NOMO-1 treated with DMSO at 0.1 percent for 48 hours (cell line): ENCODE measurements around the gene EBF3.

Experiments used
- DNase-seq: peaks from one replicate; lab custom pipeline; 2025; ENCODE audit not compliant: unreplicated experiment; lab: John Stamatoyannopoulos, UW

Gene EBF3

DNA sequence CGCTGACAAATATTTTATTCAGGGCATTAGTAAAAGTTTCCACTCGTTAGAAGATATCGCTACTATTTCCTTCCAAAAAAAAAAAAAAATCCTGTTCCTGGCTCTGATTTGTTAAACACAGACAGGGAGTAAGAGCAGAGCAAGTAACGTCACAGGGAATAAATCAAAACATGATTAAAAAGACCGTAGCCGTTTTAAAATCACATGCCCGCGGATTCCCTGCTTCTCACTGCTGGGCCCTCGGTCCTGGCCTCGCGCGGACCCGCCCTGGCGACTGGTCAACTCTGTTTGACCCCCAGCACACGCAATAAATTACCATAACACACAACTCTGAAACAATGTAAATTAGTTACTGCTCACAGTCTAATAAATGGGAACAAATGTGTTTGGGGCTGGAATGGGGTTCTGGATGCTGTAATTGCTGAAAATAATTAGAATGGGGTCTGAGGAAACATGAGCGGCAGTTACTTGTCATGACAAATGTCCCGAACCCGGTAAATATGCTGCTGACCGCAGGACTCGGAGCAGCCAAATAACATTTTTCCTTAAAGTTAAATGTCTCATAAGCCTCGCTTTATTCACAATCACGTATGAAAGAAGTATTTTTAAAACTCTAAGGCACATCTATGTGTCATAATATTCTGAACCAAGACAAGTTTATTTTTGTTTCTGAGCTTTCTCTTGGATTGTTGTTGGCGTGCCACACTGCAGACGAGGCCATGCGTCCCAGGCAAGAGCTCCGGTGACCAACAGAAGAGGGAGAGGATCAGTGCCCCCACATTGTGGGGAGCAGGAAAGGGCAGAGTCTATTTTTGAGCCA lies 17.9 kb downstream of the EBF3 start:
- no peak for DNase-seq

DNA sequence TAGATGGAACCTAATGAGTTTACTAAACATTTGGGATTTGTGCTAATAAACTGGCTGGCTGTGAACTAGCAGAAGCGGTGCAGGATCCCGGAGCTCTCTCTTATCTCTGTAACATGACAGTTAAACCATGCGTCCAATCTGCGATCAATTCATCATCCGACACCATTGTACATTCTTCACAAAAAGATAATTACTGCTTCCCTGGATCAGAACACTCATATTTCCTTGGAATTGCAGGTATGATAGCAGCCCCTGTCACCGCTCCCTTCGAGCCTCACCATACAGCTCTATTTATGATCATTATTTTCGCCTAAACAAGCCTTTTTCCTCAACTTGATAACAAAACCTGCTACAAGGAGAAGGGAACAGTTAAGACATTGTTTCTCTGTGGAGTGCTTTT lies 18.5 kb downstream of the EBF3 start:
- no peak for DNase-seq

- no peak for DNase-seq
These were observed 19.0 kb downstream of the EBF3 start for GRCh38 chr10:129945064-129945463.

DNA sequence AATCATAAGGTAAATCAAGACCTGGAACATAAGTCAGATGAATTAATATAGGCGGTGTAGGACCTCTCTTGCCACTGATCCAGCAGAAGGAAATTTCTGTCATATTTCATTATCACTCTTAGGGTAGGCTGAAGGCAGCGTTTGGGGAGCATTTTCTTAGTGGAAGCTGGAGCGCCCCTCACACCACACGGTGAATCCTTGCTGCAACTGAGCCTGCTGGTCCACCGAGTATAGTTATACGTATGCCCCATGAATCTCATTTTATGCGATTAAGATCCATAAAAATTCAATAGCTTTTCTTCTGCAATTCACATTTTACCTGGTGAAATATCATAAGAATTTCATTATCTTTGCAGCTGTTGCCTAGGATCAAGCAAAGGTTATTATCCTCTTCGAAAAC lies 19.6 kb downstream of the EBF3 start:
- no peak for DNase-seq

DNA sequence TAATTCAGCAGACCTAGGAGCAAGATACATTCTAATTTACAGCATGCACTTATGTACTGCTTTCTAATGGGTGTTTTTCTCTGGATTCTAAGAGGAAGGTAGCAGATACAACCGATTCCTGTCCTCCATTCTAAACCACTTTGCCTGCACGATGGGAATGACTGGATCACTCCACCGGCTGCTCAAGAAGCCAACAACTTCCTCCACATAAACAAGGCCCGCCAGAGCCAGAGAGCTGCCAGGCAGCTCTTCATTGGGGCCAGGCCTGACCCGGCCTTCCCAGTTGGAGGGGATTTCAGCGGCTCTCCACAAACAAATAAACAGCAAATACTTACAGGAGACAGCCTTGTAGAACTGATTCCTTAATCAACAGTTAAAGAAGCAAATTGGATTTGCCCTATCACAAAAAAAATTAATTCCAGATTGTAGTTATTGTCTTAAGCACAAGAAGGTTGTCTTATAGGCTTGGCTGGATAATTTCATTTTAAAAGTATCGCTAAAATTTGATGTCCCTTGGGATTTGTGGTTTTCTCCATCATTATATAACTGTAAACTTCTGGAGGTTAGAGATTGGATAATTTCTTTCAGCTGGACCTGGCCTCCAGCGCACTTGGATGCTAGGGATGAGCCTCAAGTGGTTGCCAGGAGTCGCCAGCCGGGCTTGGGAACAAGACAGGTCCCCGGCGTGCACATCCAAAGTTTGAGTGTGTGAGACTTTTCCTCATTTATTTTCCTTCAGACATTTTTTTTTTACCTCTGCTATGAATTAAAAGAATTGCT lies 20.9 kb downstream of the EBF3 start:
- no peak for DNase-seq

GRCh38 chr10:129942391-129942790 lies 21.7 kb downstream of the EBF3 start:
- no peak for DNase-seq

- no peak for DNase-seq
These were observed 22.1 kb downstream of the EBF3 start for GRCh38 chr10:129942019-129942277.

DNA sequence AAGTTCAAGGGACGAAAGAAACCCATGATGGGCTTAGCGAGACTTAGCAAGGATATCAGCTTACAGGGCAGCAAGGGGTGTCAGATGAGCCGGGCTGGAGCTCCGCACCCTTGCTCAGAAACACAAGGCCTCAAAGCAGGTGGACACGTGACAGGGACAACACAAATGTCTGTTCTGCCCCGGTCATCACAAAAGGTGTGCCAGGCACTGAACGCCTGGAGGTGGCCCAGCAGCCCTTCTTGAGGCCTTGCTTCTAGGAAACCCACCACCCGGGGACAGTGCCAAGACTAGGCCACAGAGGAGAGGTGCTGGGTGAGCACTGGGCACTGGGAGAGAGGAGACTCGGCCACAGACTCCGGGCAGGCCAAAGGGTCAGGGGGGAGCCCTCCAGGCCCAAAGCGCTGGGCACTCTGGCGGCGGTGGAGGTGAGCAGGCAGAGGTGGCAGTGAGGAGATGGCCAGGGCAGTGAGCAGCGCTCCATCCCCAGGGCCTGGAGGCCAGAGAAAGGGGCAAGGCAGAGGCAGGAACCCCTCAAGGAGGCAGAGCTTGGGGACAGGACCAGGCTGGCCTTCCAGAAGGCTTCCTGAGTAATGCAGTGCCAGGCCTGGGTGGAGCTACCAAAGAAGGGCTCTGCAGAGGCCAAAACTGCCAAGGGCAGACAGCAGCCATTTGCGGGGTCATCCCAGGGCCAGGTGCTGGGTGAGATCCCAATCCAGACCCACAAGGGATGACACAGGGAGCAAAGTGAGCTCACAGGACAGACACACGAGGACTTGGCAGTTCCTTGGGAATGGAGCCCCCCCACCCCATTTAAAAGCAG lies 22.7 kb downstream of the EBF3 start:
- DNase-seq: no peak

DNA sequence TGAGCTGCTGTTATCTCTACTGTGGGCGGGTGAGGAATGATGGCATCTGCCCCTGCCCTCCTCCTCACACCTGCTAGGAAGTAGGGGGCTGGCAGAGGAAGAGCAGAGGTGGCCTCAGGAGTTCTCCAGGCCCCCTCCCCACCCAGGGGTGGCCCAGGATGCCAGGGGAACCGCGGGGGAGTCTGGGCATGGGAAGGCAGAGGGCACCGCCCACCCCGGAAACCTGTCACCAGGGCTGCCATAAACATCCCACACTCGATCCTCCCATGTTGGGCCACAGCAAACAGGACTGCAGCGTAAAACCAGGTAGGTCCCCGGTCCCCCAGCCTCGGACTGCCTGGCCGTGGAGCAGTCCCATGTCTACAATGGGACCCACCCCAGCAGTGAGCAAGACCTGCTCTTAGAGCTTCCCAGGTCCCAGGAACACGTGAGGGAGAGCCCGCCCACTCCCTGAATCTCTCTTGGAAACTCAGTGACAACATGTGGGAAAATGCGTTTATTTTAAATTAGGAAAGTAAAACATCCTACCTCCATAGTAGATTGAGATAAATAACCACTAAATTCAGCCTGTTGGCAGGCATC lies 23.4 kb downstream of the EBF3 start:
- DNase-seq: no peak

DNA sequence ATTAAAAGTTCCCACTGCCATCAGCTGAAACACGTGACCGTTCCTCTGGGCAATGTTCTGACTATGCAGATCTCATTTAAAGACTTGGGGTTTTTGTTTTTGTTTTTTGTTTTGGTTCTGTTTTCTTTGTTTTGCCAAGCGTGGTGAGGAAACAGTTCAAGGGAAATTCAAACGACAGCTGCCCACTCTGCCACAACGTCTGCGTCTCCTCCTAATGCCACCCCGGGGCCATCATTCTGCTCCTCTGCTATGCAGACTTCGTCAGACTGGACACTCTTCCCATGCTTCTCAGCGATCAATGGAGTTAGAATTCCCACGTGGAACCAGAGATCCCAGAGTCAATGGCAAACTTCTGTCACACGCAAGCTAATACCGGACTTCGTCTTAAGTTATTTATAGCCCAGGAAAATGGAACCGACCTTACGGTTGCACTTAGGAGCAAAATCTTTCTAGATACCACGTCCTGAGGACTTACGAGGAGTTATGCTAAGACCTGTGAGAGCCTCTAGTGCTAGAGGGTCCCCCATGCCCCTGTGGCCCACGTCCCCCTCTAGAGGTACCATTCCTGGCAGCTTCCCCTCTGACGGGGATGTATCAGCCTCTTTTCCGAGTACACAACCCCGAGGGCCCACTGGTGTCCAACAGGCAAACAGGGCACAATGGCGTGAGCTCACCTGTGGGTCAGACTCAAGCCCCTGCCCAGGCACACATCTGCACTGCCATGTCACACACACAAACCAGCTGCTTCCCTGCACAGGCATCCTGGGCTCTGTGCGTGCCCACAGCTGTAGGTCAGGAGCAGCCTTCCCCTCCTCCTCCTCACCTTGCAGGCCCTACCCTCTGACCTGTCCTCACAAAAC lies 24.4 kb downstream of the EBF3 start:
- no peak for DNase-seq

DNA sequence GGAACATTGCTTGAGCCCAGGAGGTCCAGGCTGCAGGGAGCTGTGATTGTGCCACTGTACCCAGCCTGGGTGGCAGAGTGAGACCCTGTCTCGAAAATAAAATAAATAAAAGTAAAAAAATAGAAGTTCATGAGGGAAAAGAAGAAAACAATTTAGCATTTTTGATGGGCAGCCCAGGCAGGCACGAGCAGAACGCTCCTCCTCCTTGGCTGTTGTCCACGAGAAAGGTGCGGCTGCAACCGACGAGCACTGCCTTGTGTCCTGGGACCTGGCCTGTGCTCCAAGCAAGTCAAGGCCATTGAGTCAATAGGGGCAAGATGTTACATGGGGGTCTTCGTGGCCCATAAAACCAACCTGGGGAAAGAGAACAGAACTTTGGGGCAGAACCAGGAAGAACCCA lies 25.6 kb downstream of the EBF3 start:
- no peak for DNase-seq

DNA sequence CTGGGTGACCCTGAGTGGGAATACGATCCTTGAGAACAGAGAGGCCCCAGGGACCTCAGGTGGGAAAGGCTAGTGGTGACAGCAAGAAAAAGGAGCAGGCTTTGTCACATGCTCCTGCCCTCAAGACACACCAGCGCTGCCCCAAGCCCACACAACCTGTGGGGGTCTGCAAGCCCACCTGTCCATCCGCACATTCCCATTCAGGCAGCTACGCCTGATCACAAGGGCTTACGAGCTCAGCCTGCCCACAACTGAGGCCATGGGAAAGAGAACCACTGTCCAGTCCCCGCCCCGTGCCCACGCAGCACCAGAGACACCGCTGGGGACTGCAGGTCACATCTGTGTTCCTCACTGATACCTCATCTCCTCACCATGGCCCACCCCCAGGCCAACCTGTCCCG lies 26.7 kb downstream of the EBF3 start:
- no peak for DNase-seq

DNA sequence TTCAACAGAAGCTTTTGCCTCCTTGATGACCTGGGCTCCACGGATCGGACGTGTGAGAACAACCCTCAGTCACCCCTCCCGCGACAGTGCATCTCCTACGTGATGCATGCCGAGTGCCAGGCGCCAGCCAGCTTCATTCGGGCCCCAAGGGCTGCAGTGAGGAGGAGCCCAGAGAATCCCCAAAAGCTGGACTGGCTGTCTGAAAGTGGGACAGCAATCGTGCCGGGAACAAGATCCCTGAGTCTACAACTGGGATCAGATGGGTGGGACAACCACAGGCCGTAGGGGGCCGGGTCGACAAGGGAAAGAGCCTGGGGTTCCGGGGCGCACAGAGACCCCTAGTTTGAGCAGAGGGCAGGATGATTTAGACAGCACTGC lies 27.2 kb downstream of the EBF3 start:
- no peak for DNase-seq

DNA sequence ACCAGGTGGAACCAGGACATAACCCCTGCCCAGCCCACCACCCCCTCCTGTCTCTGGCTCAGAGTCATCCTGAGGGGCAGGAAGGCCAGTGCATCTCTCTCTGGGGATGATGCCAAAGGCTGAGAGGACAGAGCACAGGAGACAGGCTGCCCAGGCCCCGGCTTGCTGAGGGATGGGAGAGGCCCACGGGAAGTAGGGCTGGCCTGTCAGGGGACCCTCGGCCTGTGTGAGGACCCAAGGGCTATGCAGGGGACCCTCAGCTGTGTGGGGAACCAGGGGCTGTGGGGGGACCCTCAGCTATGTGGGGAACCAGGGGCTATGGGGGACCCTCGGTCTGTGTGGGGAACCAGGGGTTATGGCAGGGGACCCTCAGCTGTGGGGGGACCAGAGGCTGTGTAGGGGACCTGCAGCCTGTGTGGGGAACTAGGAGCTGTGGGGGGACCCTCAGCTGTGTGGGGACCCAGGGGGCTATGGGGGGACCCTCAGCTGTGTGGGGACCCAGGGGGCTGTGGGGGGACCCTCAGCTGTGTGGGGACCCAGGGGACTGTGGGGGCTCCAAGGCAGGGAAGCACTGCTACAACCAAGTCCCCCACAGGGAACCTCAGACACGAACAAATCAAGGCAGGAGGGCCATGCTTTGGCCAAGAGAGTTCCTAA lies 27.7 kb downstream of the EBF3 start:
- no peak for DNase-seq

GRCh38 chr10:129935867-129936152 lies 28.3 kb downstream of the EBF3 start:
- no peak for DNase-seq

- DNase-seq: no peak
These were observed 28.8 kb downstream of the EBF3 start for GRCh38 chr10:129935102-129935866.

DNA sequence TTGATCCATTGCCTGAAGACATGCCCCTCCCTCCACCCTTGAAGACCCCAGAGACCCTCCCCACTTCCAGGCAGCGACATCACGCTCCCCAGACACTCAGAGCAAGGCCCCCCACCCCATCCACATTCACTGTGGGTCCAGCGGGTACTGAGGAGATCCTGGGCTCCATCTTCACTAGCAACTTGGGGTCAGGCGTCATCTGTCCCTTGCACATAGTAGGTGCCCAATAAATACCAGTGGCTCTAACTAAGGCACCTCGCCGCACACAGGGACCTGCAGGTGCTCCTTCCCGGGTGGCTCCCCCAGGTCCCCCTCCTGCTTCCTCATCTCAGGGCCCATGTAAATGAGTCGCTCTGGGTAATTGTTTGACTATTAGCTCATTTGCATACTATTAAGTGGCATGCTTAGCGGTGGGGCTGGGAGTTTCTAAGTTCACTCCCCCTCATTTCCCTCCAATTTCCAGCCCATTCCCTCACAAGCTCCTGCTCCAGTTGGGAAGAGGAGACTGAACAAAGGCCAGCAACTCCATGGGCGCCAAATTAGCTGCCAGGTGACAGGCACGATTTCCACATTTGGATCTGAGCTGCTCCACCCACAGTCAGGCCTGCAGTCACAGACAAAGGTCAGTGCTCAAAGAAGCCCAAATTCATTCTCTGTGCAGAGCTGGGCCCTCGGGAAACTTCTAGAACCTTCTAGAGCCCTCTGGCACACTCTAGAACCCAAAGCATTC lies 29.7 kb downstream of the EBF3 start:
- DNase-seq: no peak

- no peak for DNase-seq
These were observed 30.5 kb downstream of the EBF3 start for GRCh38 chr10:129933456-129934092.
